ENCODE data around the gene MRPS18C.

- TF ChIP-seq CTCF (IDR thresholded peaks at IDR 0.05) (no peak), POLR2A (IDR thresholded peaks at IDR 0.05) (no peak), POLR2AphosphoS5 (IDR thresholded peaks at IDR 0.05) (no peak)
Measured at GRCh38 chr4:83504996-83505395, 49.1 kb downstream of the MRPS18C start.

Data from prostate gland (tissue), 2 donors.